Ascending aorta (tissue), 2 donors: Measurements from ENCODE around the gene CRP. TPM values are rescaled to one million over a fixed set of nuclear protein-coding genes. Genes with fewer than 3 reads are reported as not detected.

ENCODE experiments used
- DNase-seq, 2 donors: peaks; one replicate each; pipeline ENCODE4 v3.0.0-alpha.2; 2019; ENCODE audit warnings: low spot score in 2 of 2
- H3K27ac ChIP-seq, 2 donors: fragments of 200-600 bp; sonication (generic); one replicate each; pipeline ENCODE4 v1.5.1; 2016 to 2017; ENCODE audit warnings: mild to moderate bottlenecking in 1 of 2
- H3K27me3 ChIP-seq: fragments of 200-600 bp; sonication (generic); one replicate; pipeline ENCODE4 v1.5.1; 2017
- H3K36me3 ChIP-seq, 2 donors: fragments of 200-600 bp; sonication (generic); one replicate each; pipeline ENCODE4 v1.5.1; 2016
- H3K4me1 ChIP-seq, 2 donors: fragments of 200-600 bp; sonication (generic); one replicate each; pipeline ENCODE4 v1.5.1; 2016 to 2017; ENCODE audit warnings: mild to moderate bottlenecking in 1 of 2
- H3K4me3 ChIP-seq, 2 donors: fragments of 200-600 bp; sonication (generic); one replicate each; pipeline ENCODE4 v1.5.1; 2016 to 2017; ENCODE audit warnings: mild to moderate bottlenecking in 1 of 2
- H3K9me3 ChIP-seq, 2 donors: fragments of 200-600 bp; sonication (generic); one replicate each; pipeline ENCODE4 v1.5.1; 2016
- CTCF ChIP-seq, 3 experiments: fragments of 200-600 bp in 2 of 3; fragments of 450-650 bp in 1 of 3; sonication (generic) in 2 of 3; IDR thresholded peaks; one replicate each; pipeline ENCODE4 v1.5.1; 2016 to 2019; ENCODE audit warnings: antibody characterized with exemption in 3 of 3, mild to moderate bottlenecking in 1 of 3, moderate library complexity in 1 of 3
- intact Hi-C: fragments of 100-400 bp; cut with DNase I; formaldehyde crosslinking; loops from one replicate; pipeline ENCODE4 v1.15.1; 2023
- total RNA-seq: library from RNA; depleted of rRNA; stranded (reverse); fragments of >200 nt; gene quantifications from one replicate; pipeline ENCODE4 v1.1.0, GENCODE V29; 2016

The CRP gene
- total RNA-seq, 1 donor from 2014 or later, result 3.8 TPM

GRCh38 chr1:159751031-159751430 lies 36.6 kb upstream of the CRP start:
- no peaks in the 10 kb centered on the region for H3K9me3 ChIP-seq
- intact Hi-C loops, result no loop called here

GRCh38 chr1:159750621-159751020 lies 36.2 kb upstream of the CRP start:
- no peaks in the 10 kb centered on the region for H3K4me1 ChIP-seq
- no peak for DNase-seq
- no peak overlapping the region for H3K27ac ChIP-seq
- no peaks in the 10 kb centered on the region for H3K27me3 ChIP-seq
- no peak for TF ChIP-seq CTCF (IDR thresholded peaks at IDR 0.05)
- H3K9me3 ChIP-seq, result no peaks in the 10 kb centered on the region
- intact Hi-C loops, result no loop called here
- no peak overlapping the region for H3K4me3 ChIP-seq
- H3K36me3 ChIP-seq, result no peaks in the 10 kb centered on the region

More at GRCh38 chr1:159751031-159751430, 36.6 kb upstream of the CRP start:
- no peak for DNase-seq
- peak overlapping the region in 1 of 2 donors; percentile 34 for H3K27ac ChIP-seq
- H3K4me1 ChIP-seq, result no peaks in the 10 kb centered on the region
- H3K4me3 ChIP-seq, result no peak overlapping the region
- no peaks in the 10 kb centered on the region for H3K27me3 ChIP-seq
- TF ChIP-seq CTCF (IDR thresholded peaks at IDR 0.05), result no peak
- no peaks in the 10 kb centered on the region for H3K36me3 ChIP-seq

GRCh38 chr1:159749630-159750029 lies 35.2 kb upstream of the CRP start:
- no peaks in the 10 kb centered on the region for H3K36me3 ChIP-seq
- no peaks in the 10 kb centered on the region for H3K27me3 ChIP-seq
- no peak for TF ChIP-seq CTCF (IDR thresholded peaks at IDR 0.05)
- no peak for DNase-seq
- intact Hi-C loops, result no loop called here
- no peak overlapping the region for H3K27ac ChIP-seq
- no peaks in the 10 kb centered on the region for H3K9me3 ChIP-seq
- no peaks in the 10 kb centered on the region for H3K4me1 ChIP-seq
- no peak overlapping the region for H3K4me3 ChIP-seq

GRCh38 chr1:159748370-159748769 lies 34.0 kb upstream of the CRP start:
- no peaks in the 10 kb centered on the region for H3K4me1 ChIP-seq
- no peak for DNase-seq
- H3K36me3 ChIP-seq, result no peaks in the 10 kb centered on the region
- H3K4me3 ChIP-seq, result no peak overlapping the region
- no peak for TF ChIP-seq CTCF (IDR thresholded peaks at IDR 0.05)
- no peaks in the 10 kb centered on the region for H3K9me3 ChIP-seq
- intact Hi-C loops, result no loop called here
- H3K27ac ChIP-seq, result no peak overlapping the region
- H3K27me3 ChIP-seq, result no peaks in the 10 kb centered on the region

GRCh38 chr1:159746666-159747065 lies 32.3 kb upstream of the CRP start:
- Histone ChIP-seq H3K27ac (no peak overlapping the region), H3K27me3 (no peaks in the 10 kb centered on the region), H3K9me3 (no peaks in the 10 kb centered on the region), H3K4me3 (no peak overlapping the region), H3K36me3 (no peaks in the 10 kb centered on the region), H3K4me1 (no peaks in the 10 kb centered on the region)
- no peak for DNase-seq
- intact Hi-C loops, result no loop called here
- TF ChIP-seq CTCF (IDR thresholded peaks at IDR 0.05), result no peak
